ENCODE results near the gene AGBL4.

The AGBL4 gene

DNA sequence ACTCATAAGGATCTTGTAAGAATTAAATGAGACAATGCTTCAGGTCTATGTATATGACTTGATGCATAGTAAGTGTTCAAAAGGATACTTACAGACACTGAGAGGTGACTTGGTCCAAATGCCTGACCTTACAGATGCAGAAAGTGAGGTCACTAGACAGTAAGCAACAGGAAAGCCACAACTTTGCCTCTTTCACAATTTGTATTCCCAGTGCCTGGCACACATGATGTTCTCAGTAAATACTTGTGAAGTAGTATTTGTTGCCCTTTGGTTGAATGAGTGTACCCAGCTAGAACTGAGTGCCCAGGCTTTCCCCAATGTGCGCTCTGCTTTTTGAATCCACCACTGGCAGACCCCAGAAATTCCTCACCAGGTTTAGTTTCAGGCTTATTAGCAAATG lies 1352.2 kb downstream of the AGBL4 start:
- TF ChIP-seq OSR1 (CRISPR knock-in tag; IDR thresholded peaks at IDR 0.05) (no peak), ESRRG (CRISPR knock-in tag; IDR thresholded peaks at IDR 0.05) (no peak), GLIS3 (CRISPR knock-in tag; IDR thresholded peaks at IDR 0.05) (no peak), ZFP3 (CRISPR knock-in tag; IDR thresholded peaks at IDR 0.05) (no peak), ZNF565 (CRISPR knock-in tag; conservative IDR thresholded peaks at IDR 0.05; ENCODE audit: low read depth) (no peak), ZC3H10 (CRISPR knock-in tag; IDR thresholded peaks at IDR 0.05) (no peak), ZNF8 (CRISPR knock-in tag; IDR thresholded peaks at IDR 0.05) (no peak), TOX (CRISPR knock-in tag; IDR thresholded peaks at IDR 0.05; ENCODE audit: borderline replicate concordance) (no peak), SNAI2 (CRISPR knock-in tag; IDR thresholded peaks at IDR 0.05) (no peak), ISL1 (CRISPR knock-in tag; IDR thresholded peaks at IDR 0.05) (no peak), CSDC2 (CRISPR knock-in tag; IDR thresholded peaks at IDR 0.05) (no peak), ZNF70 (CRISPR knock-in tag; IDR thresholded peaks at IDR 0.05) (no peak), RARB (CRISPR knock-in tag; IDR thresholded peaks at IDR 0.05) (no peak), BACH2 (CRISPR knock-in tag; IDR thresholded peaks at IDR 0.05; ENCODE audit: borderline replicate concordance) (no peak)
- TF ChIP-seq, protein P1, sequence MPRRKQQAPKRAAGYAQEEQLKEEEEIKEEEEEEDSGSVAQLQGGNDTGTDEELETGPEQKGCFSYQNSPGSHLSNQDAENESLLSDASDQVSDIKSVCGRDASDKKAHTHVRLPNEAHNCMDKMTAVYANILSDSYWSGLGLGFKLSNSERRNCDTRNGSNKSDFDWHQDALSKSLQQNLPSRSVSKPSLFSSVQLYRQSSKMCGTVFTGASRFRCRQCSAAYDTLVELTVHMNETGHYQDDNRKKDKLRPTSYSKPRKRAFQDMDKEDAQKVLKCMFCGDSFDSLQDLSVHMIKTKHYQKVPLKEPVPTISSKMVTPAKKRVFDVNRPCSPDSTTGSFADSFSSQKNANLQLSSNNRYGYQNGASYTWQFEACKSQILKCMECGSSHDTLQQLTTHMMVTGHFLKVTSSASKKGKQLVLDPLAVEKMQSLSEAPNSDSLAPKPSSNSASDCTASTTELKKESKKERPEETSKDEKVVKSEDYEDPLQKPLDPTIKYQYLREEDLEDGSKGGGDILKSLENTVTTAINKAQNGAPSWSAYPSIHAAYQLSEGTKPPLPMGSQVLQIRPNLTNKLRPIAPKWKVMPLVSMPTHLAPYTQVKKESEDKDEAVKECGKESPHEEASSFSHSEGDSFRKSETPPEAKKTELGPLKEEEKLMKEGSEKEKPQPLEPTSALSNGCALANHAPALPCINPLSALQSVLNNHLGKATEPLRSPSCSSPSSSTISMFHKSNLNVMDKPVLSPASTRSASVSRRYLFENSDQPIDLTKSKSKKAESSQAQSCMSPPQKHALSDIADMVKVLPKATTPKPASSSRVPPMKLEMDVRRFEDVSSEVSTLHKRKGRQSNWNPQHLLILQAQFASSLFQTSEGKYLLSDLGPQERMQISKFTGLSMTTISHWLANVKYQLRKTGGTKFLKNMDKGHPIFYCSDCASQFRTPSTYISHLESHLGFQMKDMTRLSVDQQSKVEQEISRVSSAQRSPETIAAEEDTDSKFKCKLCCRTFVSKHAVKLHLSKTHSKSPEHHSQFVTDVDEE (CRISPR knock-in tag; IDR thresholded peaks at IDR 0.05): no peak
- TF ChIP-seq, protein P2, sequence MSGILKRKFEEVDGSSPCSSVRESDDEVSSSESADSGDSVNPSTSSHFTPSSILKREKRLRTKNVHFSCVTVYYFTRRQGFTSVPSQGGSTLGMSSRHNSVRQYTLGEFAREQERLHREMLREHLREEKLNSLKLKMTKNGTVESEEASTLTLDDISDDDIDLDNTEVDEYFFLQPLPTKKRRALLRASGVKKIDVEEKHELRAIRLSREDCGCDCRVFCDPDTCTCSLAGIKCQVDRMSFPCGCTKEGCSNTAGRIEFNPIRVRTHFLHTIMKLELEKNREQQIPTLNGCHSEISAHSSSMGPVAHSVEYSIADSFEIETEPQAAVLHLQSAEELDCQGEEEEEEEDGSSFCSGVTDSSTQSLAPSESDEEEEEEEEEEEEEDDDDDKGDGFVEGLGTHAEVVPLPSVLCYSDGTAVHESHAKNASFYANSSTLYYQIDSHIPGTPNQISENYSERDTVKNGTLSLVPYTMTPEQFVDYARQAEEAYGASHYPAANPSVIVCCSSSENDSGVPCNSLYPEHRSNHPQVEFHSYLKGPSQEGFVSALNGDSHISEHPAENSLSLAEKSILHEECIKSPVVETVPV (CRISPR knock-in tag; IDR thresholded peaks at IDR 0.05): no peak
- ATAC-seq: no peak

DNA sequence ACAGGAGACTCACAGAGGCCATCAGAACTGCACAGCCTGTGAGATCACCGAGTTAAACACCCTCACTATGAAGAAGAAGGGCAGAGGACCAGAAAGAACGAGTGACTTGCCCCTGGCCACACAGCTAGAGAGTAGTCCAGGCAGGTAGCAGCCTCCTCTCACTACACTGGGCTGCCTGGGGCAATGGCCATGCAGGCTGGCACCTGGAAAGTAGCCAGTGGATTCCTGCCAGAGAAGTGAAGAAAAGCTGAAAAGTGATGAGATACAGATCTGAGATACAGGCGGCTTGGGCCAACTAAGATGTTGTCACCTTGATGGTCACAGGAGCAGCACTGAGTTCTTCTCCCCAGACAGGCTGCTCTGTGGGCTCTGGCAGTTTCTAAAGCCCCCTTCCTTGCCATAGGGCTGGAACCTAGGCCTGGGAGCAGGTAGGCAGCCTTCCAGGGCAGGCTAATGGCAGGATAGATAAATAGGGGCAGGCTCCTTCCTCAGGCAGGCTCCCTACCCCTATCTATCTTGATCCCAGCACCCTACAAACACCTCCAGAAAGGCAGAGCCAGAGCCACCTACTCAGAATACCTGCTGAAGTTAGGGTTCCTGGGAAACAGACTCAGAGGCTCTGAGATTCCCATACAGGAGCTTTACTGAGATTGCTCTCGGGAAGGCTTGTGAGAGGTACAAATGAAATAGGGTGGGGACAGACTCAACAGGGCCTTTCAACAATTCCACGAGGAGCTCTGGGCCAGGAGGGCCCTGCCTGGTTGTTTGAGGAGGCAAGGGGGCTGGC lies 1353.3 kb downstream of the AGBL4 start:
- peak; percentile 42 for ATAC-seq
- TF ChIP-seq CSDC2 (CRISPR knock-in tag; IDR thresholded peaks at IDR 0.05): no peak
- TF ChIP-seq ZFP3 (CRISPR knock-in tag; IDR thresholded peaks at IDR 0.05): no peak
- no peak for TF ChIP-seq ZC3H10 (CRISPR knock-in tag; IDR thresholded peaks at IDR 0.05)
- TF ChIP-seq, protein P3, sequence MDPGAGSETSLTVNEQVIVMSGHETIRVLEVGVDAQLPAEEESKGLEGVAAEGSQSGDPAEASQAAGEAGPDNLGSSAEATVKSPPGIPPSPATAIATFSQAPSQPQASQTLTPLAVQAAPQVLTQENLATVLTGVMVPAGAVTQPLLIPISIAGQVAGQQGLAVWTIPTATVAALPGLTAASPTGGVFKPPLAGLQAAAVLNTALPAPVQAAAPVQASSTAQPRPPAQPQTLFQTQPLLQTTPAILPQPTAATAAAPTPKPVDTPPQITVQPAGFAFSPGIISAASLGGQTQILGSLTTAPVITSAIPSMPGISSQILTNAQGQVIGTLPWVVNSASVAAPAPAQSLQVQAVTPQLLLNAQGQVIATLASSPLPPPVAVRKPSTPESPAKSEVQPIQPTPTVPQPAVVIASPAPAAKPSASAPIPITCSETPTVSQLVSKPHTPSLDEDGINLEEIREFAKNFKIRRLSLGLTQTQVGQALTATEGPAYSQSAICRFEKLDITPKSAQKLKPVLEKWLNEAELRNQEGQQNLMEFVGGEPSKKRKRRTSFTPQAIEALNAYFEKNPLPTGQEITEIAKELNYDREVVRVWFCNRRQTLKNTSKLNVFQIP (CRISPR knock-in tag; IDR thresholded peaks at IDR 0.05; ENCODE audit: borderline replicate concordance, low read depth): no peak

DNA sequence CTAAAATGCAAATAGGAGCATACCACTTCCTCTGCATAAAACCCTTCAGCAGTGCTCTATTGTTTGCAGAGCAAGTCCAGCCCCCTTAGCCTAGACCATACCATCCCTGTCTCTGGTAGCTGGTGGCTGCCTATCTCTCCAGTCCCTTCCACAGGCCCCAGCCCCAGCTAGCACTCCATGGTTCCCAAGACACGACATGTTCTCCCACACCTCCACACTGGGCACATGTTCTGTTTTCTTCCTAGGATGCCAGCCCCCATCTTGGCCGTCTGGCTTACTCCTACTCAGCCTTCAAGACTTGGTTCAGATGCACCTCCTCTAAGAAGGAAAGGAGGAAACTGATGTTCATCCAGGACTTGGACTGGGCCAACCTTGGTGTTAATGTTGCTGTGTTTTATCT lies 1355.4 kb downstream of the AGBL4 start:
- TF ChIP-seq ZNF565 (CRISPR knock-in tag; conservative IDR thresholded peaks at IDR 0.05; ENCODE audit: low read depth) (no peak), BACH2 (CRISPR knock-in tag; IDR thresholded peaks at IDR 0.05; ENCODE audit: borderline replicate concordance) (no peak), ZNF70 (CRISPR knock-in tag; IDR thresholded peaks at IDR 0.05) (no peak), ESRRG (CRISPR knock-in tag; IDR thresholded peaks at IDR 0.05) (no peak), ARNTL (CRISPR knock-in tag; IDR thresholded peaks at IDR 0.05; ENCODE audit: borderline replicate concordance, low read depth) (no peak), TCF4 (CRISPR knock-in tag; IDR thresholded peaks at IDR 0.05; ENCODE audit: borderline replicate concordance) (no peak), ZNF8 (CRISPR knock-in tag; IDR thresholded peaks at IDR 0.05) (no peak), ZFP30 (CRISPR knock-in tag; IDR thresholded peaks at IDR 0.05) (no peak), OSR1 (CRISPR knock-in tag; IDR thresholded peaks at IDR 0.05) (no peak), ZC3H10 (CRISPR knock-in tag; IDR thresholded peaks at IDR 0.05) (no peak), GLIS3 (CRISPR knock-in tag; IDR thresholded peaks at IDR 0.05) (no peak), SNAI2 (CRISPR knock-in tag; IDR thresholded peaks at IDR 0.05) (no peak)
- TF ChIP-seq, protein P1 (CRISPR knock-in tag; IDR thresholded peaks at IDR 0.05): no peak
- TF ChIP-seq, protein P2 (CRISPR knock-in tag; IDR thresholded peaks at IDR 0.05): no peak
- TF ChIP-seq, protein P4, sequence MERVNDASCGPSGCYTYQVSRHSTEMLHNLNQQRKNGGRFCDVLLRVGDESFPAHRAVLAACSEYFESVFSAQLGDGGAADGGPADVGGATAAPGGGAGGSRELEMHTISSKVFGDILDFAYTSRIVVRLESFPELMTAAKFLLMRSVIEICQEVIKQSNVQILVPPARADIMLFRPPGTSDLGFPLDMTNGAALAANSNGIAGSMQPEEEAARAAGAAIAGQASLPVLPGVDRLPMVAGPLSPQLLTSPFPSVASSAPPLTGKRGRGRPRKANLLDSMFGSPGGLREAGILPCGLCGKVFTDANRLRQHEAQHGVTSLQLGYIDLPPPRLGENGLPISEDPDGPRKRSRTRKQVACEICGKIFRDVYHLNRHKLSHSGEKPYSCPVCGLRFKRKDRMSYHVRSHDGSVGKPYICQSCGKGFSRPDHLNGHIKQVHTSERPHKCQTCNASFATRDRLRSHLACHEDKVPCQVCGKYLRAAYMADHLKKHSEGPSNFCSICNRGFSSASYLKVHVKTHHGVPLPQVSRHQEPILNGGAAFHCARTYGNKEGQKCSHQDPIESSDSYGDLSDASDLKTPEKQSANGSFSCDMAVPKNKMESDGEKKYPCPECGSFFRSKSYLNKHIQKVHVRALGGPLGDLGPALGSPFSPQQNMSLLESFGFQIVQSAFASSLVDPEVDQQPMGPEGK (CRISPR knock-in tag; IDR thresholded peaks at IDR 0.05; ENCODE audit: borderline replicate concordance): no peak
- no peak for ATAC-seq
